Anterior cingulate cortex (tissue), 58 donors: ENCODE measurements around the gene ZIC4.
A peak's percentile ranks its signal among the peaks of the same experiment; 100 is the strongest.

Experiments
- DNase-seq, 58 donors: peaks; one replicate each; lab custom pipeline; 2025; lab: John Stamatoyannopoulos, UW

ZIC4 gene

DNA sequence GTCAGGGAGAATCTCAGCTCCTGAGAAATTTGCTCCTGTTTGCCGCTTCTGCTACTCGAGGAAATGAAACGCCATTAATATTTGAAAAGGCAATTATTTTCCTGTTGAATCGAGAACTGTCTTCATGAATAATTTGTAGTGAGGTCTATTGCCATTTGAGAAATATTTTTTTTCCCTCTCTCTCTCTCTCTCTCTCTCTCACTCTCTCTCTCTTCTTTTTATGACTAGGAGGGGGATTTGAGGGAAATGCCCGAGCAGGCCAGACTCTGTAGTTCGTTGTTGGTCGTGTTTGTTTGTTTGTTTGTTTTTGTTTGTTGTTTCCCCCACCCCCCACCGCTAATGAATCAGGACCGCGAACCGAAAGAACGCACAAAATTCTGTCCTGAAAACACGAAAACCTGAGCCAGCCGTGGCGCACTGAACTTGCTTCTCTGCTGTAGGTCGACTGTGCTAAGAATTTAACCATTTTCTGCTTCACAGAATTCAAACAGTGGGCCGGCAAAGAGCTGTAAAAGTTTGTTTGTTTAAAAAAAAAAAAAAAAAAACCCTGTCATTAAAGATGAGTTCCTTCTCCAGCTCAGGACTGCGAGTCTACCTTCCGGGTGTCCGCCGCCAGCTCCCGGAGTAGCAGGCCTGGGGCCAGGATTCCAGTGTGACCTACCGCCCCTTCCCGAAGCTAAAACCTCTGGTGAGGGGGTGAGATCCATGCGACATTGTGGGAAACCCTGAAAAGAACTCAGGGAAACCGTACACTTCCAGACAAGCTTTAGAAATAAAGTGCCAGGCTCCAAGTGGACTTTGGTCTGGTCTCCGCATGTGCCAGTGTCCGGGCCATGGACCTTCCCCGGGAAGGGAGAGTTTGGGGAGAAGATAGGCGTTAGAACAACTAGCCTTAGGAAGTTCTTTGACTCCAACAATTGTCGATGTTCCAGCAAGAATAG lies 12.1 kb downstream of the ZIC4 start:
- DNase-seq: peak in 6 of 58 donors; percentile 22 to 54 (median 40)

DNA sequence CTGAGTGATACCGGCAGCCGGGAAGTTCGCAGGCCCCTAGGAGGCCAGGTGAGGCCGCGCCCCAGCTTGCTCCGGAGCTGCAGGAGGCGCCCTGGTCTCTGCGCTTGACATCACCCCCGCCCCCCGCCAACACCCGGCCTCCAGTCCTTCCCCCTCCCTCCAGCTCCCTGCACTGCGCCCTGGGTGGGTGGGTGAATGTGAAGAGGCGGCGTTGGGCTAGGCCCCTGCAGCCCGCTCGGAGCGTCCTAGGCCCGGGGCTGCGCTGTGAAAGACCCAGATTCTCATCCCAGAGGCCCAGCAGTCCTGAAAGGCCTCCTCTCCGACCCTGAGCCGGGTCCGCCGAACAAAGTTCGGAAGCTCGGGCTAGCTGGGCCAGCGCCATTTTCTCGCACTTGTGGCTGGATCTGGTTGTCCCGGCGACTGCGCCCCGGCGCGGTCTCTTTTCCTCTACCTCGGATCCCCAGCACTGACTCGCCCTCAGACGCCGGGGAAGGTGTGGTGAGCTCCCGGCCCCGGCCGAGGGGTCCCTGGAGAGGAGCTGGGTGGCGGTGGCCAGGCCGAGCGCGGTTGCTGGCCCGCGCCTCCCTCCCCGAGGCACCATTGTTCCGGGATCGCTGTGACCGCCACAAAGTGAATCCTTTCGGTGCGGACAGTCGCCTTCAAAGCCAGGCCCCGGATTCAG lies 12.9 kb downstream of the ZIC4 start:
- peak in 52 of 58 donors; percentile 26 to 86 (median 70) for DNase-seq

DNA sequence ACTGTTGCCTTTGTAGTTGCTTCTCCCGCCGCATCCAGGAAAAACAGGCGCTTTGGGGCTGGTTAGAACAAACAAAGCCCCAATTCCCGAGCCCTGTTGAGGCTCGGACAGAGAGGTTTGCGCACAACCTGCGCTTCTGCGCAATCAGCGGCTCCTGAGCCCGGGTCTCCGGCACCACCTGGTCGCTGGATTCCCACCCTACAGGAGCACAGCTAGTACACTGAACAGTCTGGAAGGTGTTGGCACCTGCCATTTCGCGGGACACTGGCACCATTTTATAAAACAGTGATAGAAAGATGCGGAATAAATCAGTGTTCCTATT lies 13.8 kb downstream of the ZIC4 start:
- peak in 1 of 58 donors; percentile 54 for DNase-seq

DNA sequence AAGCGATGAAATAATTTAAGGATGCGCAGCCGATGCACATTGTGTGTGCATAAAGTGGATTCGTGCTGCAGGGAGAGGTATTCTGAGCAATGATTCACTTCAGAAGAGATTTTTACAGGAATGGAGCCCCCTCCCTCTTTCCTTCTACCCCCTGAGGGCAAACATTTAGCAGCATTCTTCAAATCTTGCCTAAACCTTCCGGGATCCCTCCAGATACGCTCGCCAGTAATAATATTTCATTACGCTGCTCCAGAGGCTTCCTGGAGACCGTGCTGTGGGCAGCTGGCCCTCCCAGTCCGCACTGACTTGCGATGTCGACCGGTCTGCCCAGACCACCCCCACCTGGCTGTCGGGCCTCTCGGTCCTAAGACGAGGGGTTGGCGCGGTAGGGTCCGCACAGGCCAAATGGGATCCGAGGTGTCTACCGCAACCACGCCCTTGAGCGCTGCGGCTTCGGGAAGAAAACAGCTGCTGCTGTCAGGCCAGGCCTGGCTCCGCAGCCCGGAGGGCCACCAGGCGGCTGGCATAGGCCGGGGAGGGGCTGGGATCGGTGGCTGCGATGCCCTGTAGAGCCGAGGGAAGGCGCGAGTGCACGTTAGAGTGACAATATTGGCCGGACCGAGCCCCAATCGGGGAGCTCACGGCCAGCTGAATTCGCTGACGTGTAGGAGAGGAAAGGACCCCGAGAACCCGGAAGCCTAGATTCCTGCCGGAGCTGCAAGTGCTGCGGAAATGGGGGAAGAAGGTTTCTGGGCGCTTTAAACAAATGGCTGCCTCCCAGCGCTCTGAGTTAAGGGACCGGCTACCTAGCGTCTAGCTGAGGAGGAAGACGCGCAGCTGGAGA lies 14.3 kb downstream of the ZIC4 start:
- DNase-seq: peak in 55 of 58 donors; percentile 23 to 92 (median 77)

DNA sequence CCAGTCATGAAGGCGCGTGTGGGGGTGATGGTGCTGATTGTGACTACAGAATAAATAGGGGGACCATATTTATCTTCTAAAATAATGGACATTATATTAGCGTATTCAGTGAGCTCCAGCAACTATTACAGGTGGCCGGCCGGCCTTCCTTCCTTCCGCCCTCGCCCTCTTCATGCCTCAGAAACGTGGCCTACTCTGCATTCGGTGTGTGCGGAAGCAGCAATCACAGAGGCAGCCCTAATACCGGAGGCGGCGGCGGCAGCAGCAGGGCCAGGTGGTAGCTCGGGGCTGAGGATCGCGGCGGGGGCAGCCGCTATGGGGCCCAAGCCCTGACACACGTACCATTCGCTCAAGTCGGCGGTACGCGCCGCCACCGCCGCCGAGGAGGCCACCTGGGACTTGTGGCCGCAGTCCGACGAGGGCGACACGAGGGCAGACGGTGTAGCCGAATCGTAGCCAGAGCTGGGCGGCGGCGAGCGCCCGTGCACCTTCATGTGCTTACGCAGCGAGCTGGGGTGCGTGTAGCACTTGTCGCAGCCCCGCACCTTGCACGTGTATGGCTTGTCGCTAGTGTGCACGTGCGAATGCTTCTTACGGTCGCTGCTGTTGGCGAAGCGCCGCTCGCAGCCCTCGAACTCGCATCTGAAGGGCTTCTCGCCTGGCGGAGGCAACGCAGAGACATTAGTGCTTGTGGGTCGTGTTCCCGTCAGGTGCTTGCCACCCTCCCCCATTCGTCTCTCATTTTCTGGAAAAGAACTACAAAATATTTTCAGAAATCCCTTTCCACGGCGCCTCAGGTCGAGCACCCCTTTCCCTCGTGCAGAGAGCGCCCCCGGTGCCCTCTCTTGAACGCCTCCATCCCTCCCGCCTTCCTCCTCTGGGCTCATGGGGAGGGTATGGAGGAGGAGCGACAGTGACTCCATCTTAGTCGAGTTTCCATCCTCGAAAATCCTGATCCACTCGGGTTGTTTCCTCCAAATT lies 15.5 kb downstream of the ZIC4 start:
- DNase-seq: no peak

DNA sequence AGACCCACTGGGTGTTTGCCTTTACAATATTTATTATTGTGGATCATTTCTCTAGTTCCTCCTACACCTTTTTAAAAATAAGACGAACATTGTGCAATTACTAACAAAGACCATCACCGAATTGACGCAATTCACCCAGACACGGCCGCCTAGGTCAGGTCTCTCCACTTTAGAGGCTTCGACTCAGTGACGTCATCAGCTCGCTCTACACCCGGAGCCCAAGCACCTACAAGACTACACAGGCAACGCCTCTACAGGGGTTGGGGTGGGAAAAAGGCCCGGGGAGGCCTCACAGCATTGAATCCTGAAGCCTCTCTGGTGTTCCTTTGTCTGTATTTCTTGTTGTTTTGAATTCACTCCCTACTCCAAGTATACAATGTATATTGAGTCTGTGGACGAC lies 16.6 kb downstream of the ZIC4 start:
- no peak for DNase-seq

DNA sequence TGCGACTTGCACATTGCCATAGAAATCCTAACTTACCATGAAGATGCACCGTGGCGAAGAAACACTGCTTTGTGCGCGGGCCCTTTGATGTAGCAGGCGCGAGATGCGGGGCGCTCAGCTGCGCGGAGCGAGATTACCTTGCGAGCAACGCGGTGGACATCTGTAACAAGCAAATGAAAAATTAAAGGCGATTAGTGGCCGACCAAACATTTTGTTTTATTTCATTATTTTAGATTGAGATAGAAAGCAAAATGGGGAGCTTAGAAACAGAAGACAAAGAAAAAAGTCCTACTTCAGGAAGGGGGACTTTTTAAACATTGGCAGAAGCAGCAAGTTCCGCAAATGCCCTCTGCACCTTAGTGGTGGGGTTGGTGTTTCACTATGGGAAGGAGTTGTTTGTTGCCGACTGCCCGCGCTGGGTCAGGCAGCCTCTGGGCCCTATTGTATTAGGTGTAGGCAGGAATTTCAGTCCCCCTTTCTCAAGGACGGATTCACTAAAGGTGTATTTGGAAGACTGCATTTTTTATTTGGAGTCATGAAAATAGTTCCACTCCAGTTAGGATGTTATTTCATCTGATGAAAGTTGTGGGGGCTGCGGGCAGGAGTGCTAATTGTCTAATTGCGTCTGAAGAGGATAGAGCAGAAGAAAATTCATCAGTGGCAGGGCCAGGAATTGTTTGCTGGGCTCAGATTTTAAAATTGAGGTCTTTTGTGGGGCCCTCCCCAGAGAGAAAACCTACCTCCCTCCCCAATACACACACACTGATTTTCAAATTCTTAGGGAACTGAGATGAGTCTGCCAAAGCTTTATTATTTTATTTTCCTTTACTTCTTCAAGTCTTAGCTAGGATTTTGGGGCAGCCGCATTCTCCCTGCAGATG lies 17.4 kb downstream of the ZIC4 start:
- DNase-seq: no peak

DNA sequence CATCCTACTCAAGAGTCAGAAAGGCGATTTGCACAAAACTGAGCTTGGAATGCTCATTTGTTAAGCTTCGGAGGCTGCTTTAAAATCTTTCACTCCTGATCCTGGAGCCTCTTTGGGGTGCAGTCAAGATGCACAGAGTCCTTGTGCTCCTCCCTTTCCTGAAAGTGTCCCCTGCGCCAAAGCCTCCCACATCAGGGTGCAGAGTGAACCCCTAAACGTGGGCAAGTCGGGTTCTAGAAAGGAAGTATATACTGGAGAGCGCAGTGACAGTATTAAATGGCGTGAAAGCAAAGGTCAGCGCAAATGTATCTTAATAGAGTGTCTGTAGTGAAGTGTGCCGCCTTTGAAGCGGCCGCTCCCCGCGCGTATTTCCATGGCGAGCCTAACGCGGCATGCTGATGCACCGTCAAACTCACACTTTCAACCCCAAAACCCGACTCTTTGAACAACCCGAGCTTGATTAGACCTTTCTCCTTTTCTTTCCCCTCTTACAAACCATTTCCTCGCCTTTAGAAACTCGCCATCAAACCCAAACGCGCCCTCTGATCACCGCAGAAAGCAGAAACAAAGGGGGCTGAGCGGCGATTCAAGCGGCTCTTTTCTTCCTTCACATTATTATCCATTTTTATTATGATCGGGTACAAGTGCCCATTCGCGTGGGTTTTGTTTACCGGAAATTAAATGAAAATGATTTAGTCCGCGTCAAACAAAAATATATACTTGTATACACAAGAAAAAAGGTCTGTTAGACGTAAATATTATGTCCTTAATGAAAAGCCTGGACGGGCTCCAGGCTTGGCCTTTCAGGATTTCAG lies 18.3 kb downstream of the ZIC4 start:
- no peak for DNase-seq

DNA sequence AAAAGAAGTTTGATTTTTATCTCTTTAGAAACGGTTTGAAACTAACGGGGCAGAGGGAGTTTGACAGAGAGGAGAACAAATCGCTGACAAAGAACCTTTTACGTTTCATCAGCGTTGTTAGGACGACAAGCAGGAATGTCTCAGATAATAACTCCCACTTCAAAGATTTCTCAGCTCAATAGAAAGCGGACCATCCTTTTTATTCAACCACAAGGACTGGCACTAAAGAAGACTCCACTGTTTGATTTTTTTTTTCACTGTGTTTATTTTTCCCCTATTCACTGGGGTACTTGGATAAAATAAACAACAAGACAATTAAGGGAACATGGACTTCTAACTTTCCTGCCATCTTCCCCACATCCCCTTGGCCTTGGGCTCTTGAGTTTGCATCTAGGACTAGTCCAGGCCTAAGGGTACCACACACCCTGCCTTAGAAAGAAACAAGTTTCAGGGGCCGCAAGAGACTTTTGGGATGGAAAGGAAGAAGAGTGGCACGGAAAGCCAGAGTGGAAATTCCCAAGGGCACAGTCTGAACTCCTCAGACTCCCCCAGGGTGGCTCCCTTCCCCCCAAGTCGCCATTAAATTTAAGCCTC lies 19.0 kb downstream of the ZIC4 start:
- no peak for DNase-seq

DNA sequence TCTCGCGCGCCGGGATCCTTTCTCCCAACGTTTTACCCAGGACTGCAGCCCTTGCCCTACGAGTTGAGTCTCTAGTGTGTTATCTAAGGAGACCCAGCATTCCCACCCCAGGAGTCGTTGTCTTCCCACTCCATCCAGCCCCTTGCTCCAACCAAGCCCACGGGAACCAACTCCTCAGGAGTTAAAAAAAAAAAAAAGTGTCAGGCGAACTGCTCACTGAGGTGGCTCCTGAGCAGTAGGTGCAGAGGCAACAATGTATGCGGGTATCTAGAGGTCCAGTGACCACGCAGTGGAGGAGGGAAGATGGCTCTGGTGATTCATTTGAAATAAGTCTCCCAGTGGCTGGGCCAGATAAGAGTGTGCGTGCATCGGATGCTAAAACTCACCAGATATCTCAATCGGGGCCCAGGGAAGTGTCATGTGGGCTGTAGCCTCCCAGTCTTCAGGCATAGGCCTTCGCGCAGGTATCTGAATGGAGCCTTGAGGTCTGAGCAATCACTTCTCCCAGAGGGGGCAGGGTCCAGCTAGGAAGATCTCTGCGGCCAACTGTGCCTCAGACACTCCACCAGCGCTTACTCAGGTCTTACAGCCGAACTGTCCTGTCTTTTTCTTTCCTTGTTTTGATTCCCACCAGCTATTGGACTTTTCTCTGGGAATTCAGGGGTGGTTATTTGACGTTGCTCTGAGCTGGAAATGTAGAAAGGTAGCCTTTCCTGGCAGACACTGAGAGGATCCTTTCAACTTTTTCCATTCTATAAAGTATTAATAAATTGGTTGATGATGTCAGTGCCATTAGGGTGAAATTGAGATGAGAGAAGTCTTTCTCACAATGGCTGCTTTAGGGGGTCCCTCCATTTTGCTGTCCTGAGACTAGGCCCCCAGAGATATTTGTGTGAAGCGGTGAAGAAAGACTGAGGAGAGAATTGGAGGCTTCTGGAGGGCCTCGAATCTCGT lies 21.0 kb downstream of the ZIC4 start:
- DNase-seq: no peak

DNA sequence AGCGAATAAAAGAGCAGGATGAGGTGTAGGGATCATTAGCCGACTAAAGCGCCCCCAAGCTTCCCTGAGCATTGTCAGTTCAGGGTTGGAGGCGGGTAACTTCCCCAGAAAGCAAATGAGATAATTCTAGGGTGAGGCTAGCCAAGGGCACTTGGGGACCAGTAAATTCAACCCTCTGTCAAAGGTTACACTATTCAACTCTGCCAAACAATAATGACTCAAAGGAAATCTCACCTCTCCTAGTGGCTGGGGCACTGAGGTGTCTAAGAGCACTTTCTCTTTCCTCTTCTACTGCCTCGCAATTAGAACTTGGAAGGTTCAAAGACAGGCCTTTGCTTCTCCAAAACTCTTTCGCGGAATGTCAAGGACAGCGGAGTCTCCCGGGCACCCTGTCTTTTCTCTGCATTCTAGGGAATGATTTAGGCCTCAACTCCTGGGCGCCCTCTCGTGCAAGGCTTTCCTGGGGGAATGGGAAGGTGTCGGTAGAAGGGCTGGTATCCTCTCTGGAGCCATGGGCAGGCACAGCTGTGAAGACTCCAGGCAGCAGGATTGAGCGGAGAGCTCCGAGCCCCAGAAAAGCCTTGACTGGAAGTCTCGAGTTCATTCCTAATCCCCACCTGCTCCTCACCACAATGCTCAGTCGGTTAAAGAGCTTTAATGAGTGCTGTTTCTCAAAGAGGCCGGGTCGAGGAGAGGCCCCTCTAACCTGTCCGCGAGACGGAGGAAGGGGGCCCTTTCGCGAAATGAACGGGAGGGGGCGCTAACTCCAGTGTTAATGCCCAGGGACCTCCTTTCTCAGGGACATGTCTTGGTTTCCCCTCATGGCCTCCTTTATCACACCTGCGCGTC lies 21.9 kb downstream of the ZIC4 start:
- no peak for DNase-seq

DNA sequence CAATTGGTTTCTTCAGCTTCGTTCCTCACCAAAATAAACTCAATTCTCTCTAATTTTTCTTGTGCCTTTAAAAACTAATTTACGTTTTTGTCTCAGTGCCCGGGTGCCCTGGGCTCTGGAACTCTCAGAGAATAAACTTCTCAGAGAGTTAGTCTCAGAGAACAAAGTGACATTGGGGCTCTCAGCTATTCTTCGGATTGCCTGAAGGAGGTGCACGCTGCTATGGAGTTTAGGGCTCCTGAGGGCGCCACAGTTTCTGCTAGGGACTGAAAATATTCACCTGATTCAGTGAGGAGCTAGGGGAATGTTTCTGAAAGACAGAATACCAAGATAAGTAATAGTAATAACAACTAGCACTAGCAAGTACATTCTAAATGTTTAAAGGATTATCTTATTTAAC lies 22.7 kb downstream of the ZIC4 start:
- DNase-seq: no peak

DNA sequence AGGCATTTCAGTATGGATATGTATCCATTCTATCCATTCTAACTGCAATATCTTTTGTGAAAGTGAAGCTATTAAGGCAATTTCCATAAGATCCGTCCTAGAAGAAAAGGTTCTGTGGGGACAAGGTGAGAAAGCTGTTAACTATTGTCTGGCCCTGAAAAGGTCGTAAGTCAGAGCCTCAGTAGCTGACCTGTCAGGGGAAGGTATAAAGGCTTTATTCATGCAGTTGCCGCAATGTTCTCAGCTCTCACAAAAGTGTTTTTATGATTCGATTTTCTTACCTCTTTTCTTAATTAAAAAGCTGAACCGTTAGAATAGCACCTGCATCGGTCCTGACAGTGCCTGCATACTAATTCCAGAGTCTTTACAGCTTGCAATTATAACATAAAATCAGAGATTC lies 24.7 kb downstream of the ZIC4 start:
- DNase-seq: no peak

DNA sequence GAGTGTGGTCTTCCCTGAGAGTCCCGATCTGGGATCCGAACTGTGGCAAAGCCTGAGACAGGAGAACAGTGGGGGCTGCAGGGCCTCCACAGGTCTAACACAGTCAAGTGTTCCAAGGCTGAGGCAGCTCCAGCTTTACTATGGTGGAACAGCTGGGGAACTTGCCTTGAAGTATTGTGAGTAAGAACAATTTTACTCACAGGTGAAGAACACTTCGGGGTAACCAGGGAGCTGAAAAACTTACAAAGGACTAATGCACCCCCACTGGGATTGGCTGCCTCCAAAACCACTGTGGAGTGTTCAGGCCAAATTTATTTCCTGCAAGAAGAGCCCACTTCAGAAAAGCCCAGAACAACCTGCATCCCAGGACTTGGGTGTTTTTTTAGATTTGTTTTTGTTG lies 25.4 kb downstream of the ZIC4 start:
- no peak for DNase-seq

DNA sequence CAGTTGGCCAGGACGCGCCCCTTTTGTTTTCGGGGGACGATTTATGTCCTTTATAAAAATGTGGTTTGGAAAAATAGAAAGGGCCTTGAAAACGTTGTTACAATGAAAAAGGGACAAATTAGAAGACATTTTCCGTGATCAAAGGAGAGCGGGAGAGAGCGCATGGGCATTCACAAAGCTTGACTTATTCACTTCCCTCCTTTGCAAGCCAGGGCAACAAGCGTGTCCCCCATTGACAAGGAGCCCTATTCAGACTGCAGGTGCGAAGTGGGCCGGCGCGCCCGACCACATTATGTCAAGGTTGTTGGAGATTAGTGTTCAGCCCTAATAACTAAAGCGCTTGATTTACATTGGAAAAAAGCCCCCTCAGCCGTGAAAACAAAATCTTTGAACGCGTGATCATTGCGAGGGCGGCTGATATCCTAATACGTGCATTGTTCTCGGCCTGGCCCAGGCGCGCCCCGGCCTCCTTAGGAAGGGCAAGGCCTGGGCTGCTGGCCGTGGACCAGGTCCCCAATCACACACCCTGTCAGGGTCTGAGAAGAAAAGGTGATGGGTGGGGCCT lies 25.9 kb downstream of the ZIC4 start:
- DNase-seq: no peak
